ENCODE measurements around the gene SENP5.
A peak's percentile ranks its signal among the peaks of the same experiment; 100 is the strongest.
"Not testable (repeated sequence)": the region's sequence is repeated elsewhere in the genome, so short reads cannot be mapped to it uniquely, and the experiment has no call there.

Gene SENP5

GRCh38 chr3:196942915-196943277 is 75.2 kb downstream of the SENP5 start:
- DNase-seq, result peak in 1 of 2 experiments; percentile 41

GRCh38 chr3:196944037-196944790 is 76.5 kb downstream of the SENP5 start:
- not testable (repeated sequence) for DNase-seq

DNA sequence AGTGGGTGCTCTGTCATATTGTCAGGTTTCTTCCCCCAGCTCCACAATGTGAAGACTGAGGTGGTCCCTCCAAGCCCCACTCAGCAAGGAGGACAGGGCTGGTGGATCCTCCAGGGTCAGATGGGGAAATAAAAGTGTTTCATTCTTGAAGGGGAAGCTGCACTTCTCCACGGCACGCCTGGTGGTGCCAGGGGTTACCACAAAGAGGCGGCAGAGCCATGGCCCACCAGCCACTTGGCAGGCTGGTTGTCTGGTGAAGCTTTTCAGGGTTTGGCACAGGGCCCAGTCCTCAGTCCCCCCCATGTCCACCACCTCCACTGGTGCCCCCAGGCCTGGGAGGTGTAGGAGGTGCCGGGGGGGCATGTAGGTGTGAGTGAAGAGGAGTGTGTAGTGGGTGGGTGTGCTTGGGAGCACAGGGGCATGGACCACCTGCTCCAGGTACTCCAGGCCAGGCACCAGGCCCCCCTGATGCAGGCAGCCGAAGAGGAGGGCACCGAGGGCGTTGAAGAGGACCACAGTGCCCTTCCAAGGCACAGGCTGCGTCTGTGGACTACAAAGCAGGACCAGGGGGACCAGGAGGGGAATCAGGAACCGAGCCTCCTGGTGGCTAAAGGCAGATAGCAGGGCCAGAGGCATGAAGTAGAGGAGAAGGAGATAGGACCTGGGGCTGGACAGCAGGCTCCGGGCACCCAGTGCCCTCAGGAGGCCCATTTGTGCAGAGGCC is 79.6 kb downstream of the SENP5 start:
- peak in 1 of 2 experiments; percentile 12 for DNase-seq

- no peak for DNase-seq
Observed at GRCh38 chr3:196947860-196948441, 80.2 kb downstream of the SENP5 start.

DNA sequence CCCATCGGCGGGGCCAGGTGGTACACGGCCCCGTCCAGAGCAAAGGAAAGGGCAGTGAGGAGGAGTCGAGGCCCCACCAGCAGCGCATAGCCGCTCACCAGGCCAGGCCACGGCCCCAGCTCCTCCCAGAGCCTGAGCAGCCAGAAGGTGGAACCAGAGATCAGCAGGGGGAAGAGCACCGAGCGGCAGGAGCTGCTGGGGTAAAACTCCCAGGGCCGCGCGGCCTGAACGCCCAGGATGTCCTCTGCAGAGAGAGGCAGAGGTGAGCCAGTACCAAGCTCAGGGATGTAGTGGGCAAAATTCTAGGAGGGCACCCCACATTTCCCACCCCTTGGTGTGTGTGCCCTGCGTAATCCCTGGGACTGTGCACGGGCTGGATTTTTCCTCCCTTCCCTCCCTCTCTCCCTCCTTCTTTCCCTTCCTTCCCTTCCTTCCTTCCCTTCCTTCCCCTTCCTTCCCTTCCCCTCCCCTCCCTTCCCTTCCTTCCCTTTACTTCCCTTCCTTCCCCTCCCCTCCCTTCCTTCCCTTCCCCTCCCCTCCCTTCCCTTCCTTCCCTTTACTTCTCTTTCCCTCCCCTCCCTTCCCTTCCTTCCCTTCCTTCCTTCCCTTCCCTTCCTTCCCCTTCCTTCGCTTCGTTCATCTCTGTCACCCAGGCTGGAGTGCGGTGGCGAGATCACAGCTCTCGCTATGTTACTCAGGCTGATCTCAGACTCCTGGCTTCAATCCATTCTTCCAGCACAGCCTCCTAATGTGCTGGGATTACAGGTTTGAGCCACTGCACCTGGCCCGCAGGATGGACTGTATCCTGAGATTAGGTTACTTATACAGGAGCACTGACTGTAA is 80.9 kb downstream of the SENP5 start:
- DNase-seq, result peak in 1 of 2 experiments; percentile 33

- no peak for DNase-seq
Observed at GRCh38 chr3:196949285-196949619, 81.5 kb downstream of the SENP5 start.

DNA sequence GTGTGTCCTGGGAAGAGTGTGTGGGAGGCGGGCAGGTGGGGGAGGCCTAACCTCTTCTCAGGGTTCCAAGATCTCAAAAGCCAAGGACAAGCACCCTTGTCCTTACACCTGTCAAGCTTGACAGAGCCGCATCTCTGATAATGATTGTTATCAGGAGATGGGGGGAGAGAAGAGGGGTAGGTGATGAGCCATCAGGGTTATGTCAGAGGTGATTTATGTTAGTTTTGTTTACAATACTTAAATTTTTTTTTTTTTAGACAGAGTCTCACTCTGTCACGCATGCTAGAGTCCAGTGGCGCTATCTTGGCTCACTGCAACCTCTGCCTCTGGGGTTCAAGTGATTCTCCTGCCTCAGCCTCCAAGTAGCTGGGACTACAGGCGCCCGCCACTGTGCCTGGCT is 82.0 kb downstream of the SENP5 start:
- no peak for DNase-seq

DNA sequence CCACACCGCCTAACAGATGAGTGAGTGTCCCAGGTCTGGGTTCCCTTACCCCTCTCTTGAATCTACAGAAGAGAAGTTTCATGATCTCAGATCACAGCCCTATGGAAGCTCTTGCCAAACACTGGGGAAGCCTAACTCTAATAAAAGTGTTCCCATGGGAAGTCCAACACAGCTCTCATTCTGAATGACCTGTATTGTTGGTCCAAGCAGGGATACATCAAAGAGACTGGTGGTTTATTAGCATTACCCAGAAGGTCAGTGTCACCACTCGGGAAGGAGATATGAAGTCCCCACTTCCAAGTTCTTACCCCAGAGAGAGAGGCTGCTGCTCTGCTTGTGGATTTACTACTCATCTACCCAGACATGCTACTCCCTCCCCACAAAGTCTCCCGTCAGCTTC is 83.7 kb downstream of the SENP5 start:
- no peak for DNase-seq

DNA sequence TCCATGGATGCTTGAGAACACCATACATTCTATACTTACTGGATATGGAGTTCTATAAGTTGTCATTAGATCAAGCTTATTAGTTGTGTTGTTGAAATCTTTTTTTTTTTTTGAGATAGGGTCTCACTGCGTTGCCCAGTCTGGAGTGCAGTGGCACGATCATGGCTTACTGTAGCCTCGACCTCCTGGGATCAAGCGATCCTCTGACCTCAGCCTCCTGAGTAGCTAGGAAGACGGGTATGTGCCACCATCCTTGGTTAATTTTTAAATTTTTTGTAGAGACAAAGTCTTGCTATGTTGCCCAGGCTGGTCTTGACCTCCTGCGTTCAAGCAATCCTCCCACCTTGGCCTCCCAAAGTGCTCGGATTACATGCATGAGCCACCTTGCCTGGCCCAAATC is 87.1 kb downstream of the SENP5 start:
- DNase-seq, result no peak

- DNase-seq, result no peak
Observed at GRCh38 chr3:196962108-196962929, 94.6 kb downstream of the SENP5 start.

DNA sequence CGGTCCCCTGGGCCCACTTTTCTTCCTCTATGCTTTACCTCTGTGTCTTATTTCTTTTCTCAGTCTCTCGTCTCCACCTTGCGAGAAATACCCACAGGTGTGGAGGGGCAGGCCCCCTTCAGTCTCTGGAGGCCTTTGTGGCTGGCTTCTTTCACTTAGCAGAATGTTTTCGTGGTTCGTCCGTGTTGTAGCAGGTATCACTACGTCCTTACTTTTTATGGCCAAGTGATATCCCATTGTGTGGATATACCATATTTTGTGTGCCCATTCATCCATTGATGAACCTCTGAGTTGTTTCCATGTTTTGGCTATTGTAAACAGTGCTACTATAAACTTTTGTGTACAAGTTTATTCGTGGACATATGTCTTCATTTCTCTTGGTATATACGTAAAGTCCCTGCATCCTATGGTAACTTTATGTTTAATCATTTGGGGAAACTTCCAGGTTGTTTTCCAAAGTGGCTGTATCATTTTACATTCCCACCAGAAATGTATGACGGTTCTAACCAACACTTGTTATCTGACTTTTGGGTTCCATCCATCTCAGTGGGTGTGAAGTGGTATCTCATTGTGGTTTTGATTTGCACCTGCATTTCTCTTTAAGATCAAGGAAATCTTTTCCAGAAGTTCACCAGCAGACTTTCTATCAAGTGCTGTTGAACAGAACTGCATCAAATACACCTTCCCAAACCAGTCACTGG is 95.4 kb downstream of the SENP5 start:
- no peak for DNase-seq

- no peak for DNase-seq
Observed at GRCh38 chr3:196963631-196963953, 95.9 kb downstream of the SENP5 start.

DNA sequence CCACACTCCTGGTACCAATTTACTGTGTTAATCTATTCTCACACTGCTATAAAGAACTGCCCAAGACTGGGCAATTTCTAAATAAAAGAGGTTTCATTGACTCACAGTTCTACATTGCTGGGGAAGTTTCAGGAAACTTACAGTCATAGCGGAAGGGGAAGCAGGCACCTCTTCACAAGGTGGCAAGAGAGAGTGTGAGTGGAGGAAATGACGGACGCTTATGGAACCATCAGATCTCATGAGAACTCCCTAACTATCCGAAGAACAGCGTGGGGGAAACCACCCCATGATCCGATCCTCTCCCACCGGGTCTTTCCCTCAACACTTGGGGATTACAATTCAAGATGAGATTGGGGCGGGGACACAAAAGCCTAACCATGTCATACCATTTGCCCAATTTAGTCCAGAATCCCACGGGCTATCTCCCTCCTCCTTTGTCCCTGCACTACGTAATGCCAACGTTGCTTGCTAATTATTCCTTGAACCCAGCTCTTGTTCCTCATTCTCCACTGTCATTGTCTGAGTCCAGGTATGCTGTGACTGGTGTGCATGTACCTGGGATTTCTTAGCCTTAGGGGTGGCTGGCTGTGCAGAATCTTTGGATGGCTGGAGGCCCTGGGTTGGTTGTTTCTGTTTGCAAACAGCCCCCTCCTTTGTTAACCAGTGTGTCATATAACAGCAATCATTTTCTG is 97.5 kb downstream of the SENP5 start:
- DNase-seq, result no peak

- no peak for DNase-seq
Observed at GRCh38 chr3:196965804-196966173, 98.1 kb downstream of the SENP5 start.

DNA sequence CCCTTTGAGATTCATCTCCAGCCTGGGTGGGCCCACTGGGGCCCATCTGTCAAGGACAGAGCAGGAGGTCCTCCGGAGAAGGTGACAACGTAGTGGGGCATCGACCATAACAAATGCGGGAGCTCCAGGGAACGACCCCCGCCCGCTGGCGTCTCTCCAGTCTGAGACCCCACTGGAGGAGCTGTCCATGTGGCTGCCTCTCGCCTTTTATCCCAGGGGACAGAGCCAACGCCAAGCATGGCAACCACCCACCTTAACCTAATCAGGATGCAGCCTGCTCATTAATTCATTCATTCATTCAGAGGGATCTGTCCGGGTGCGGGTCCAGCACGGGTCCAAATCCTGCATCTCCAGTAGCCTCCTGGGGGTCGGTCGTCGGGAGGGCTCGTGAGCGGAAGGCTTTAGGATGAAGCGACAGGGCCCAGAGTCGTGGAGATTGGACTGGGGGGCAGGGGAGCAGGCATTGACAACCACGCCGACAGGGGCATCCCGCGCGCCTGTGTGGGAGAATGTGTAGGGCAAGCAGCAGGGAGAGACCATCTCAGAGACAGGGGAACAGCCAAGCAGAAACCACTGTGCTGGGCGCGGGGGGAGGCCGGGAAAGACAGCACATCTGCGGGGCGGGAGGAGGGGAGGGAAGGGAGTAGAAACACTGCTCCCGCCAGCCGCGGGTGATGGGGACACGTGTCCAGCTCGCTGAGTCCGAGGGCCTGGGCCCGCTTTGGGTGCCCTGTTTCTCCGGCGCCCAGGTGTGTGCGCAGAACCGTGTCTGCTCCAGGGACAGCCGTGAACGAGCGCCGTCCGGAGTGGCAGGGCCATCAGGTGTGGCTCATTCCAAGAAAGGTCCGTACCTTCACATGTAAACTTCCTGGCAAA is 99.0 kb downstream of the SENP5 start:
- no peak for DNase-seq

- no peak for DNase-seq
Observed at GRCh38 chr3:196967412-196968232, 99.9 kb downstream of the SENP5 start.

- DNase-seq, result peak in 1 of 2 experiments; percentile 72
Observed at GRCh38 chr3:196968233-196969133, 100.8 kb downstream of the SENP5 start, which contains the start of gene PIGZ. PIGZ (minus strand) TSS chr3:196968833; CDS start chr3:196952031, 16,802 bp downstream.

DNA sequence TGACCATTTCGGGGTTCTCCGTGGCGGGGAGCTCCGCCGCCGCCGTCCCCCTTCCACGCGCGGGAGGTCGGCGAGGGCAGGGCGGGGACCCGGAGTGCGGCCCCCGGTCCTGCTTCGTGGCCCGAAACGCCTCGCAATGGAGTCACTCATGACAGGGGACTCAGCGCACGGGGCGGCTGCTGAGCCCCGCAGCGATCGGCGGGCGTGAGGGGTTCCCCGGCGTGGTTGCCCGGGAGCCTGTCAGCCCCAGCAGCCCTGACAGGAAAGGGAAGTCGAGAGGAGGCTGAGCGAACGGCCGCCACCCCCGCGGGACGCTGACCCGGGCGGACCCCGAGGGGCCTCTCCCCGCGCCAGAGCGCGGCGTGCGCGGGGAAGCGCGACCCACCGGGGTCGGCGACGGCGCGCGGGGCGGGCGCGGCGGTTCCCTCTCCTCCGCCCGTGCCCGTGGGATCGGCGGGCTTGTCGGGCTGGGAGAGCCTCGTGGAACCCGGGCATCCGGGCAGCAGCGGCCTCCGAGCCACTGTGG is 101.5 kb downstream of the SENP5 start:
- peak in 1 of 2 experiments; percentile 62 for DNase-seq
